Neutrophil (primary cell): ENCODE measurements around the gene KRTAP19-5.
"Not testable (repeated sequence)": the region's sequence is repeated elsewhere in the genome, so short reads cannot be mapped to it uniquely, and the experiment has no call there.

Experiments
- H3K27ac ChIP-seq: fragments of 200-600 bp; sonication (generic); 2 replicates; pipeline ENCODE4 v1.5.1; 2016; ENCODE audit warnings: mild to moderate bottlenecking, moderate library complexity
- H3K27me3 ChIP-seq: fragments of 200-600 bp; sonication (generic); 2 replicates; pipeline ENCODE4 v1.6.0; 2016; ENCODE audit warnings: mild to moderate bottlenecking
- H3K36me3 ChIP-seq: fragments of 200-600 bp; sonication (generic); 2 replicates; pipeline ENCODE4 v1.5.1; 2017
- H3K4me1 ChIP-seq, 2 experiments: fragments of 200-600 bp in 1 of 2; sonication (generic) in 1 of 2; 1 replicate in 1 of 2; 2 replicates in 1 of 2; pipeline versions ENCODE4 v1.5.1 to v1.6.1; 2013 to 2016; ENCODE audit warnings: low read depth in 1 of 2, low read length in 1 of 2, mild to moderate bottlenecking in 1 of 2, moderate library complexity in 1 of 2; ENCODE audit not compliant: control insufficient read depth in 1 of 2, insufficient read depth in 1 of 2
- H3K4me3 ChIP-seq, 2 experiments: fragments of 200-600 bp in 1 of 2; sonication (generic) in 1 of 2; 1 replicate in 1 of 2; 2 replicates in 1 of 2; pipeline ENCODE4 v1.5.1; 2013 to 2016; ENCODE audit warnings: low read depth in 1 of 2, low read length in 1 of 2, mild to moderate bottlenecking in 1 of 2, moderate library complexity in 1 of 2
- H3K9me3 ChIP-seq: fragments of 200-600 bp; sonication (generic); 2 replicates; pipeline ENCODE4 v1.5.1; 2016
- TF ChIP-seq, protein P1 (sequence below): fragments of 200-600 bp; sonication (generic); IDR thresholded peaks from 2 replicates; pipeline ENCODE4 v1.5.1; 2016; ENCODE audit warnings: antibody characterized with exemption

KRTAP19-5 gene

DNA sequence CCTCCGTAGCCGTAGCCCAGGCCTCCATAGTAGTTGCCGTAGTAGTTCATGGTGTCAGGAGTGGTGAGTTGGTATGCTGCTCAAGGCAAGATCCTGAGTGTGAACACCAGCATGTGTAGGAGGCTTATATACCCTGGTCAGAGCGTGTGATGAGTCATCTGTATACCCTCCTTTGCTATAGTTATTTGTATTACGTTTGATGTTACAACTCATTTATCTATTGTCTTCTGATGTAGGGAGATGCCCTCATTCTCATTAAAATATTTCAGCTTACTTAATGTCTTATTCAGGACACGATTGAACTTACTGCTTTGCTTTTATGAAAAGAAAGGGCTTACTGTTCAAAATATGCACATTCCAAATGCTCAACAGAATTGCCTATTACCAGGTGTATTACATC lies at the start of gene KRTAP19-5:
Gene KRTAP19-5, minus strand, starts transcription at position 101 of the 400 bp plus-strand sequence. Its CDS starts 51 bp downstream, at position 50.
- Histone ChIP-seq H3K9me3 (no peaks in the 10 kb centered on the region), H3K4me3 (no peak within 1 kb of the TSS), H3K36me3 (no peaks in the 10 kb centered on the region), H3K27ac (no peak within 1 kb of the TSS), H3K4me1 (no peaks in the 10 kb centered on the region), H3K27me3 (no peaks in the 10 kb centered on the region)
- TF ChIP-seq, protein P1, sequence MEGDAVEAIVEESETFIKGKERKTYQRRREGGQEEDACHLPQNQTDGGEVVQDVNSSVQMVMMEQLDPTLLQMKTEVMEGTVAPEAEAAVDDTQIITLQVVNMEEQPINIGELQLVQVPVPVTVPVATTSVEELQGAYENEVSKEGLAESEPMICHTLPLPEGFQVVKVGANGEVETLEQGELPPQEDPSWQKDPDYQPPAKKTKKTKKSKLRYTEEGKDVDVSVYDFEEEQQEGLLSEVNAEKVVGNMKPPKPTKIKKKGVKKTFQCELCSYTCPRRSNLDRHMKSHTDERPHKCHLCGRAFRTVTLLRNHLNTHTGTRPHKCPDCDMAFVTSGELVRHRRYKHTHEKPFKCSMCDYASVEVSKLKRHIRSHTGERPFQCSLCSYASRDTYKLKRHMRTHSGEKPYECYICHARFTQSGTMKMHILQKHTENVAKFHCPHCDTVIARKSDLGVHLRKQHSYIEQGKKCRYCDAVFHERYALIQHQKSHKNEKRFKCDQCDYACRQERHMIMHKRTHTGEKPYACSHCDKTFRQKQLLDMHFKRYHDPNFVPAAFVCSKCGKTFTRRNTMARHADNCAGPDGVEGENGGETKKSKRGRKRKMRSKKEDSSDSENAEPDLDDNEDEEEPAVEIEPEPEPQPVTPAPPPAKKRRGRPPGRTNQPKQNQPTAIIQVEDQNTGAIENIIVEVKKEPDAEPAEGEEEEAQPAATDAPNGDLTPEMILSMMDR, result no peak

DNA sequence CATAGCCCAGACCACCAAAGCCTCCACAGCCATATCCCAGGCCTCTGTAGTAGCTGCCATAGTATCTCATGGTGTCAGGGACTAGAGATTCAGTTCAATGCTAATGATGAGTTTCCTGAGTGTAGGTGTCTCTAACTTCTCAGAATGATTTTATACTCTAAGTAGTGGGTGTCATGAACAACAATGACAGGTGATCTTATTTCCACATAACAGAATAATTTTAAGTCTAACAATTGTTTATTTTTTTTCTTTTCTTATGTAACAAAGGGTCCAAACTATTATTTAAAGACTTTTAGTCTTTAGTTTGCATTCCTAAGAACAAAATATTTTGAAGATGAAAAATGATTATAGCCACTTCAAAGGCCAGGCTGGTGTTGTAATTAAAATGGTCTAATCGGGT lies 39.8 kb upstream of the KRTAP19-5 start, which contains the start of gene KRTAP19-6:
Gene KRTAP19-6, minus strand, starts transcription at position 101 of the 400 bp plus-strand sequence. Its CDS starts 31 bp downstream, at position 70.
- TF ChIP-seq, protein P1, result no peak
- Histone ChIP-seq H3K4me3 (no peak within 1 kb of the TSS), H3K36me3 (no peaks in the 10 kb centered on the region), H3K27me3 (no peaks in the 10 kb centered on the region), H3K27ac (no peak within 1 kb of the TSS), H3K4me1 (no peaks in the 10 kb centered on the region), H3K9me3 (no peaks in the 10 kb centered on the region)

DNA sequence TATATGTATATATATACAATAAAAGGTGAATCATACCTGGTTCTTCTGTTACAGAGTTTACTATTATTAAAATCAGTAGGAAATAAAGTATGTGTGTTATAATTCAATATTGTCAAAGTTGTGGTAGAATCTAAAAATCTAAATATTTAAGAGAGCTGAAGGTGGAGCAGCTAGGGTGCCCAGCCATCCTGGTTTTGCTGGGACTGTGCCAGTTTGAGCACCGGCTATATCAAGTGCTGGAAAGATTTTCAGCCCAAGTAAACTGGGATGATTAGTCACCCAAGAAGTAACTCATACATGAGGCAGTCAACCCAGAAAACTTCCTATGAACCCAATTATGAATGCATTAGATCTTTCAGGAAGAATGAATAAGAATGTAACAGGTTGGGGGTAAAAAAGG lies 16.9 kb upstream of the KRTAP19-5 start:
- H3K4me1 ChIP-seq, result no peaks in the 10 kb centered on the region
- H3K36me3 ChIP-seq, result no peaks in the 10 kb centered on the region
- H3K9me3 ChIP-seq, result no peaks in the 10 kb centered on the region
- H3K4me3 ChIP-seq, result no peak overlapping the region
- TF ChIP-seq, protein P1, result no peak
- H3K27ac ChIP-seq, result no peak overlapping the region
- H3K27me3 ChIP-seq, result no peaks in the 10 kb centered on the region

DNA sequence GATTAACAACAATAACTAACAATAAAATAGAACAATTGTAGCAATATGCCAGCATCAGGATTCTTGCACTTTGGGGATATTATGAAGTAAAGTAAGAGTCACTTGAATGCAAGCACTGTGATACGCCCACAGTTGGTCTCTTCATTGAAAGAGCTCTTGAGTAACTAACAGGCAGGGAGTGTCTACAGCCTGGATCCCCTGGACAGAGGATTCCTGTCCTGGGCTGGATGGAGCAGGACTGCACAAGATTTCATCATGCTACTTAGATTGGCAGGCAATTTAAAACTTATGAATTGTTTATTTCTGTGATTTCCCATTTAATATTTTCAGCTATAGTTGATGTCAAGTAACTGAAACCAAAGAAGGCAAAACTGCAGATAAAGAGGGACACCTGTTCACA lies 13.7 kb upstream of the KRTAP19-5 start:
- Histone ChIP-seq H3K9me3 (no peaks in the 10 kb centered on the region), H3K4me1 (no peaks in the 10 kb centered on the region), H3K27ac (no peak overlapping the region), H3K27me3 (no peaks in the 10 kb centered on the region), H3K4me3 (no peak overlapping the region), H3K36me3 (no peaks in the 10 kb centered on the region)
- TF ChIP-seq, protein P1, result no peak

DNA sequence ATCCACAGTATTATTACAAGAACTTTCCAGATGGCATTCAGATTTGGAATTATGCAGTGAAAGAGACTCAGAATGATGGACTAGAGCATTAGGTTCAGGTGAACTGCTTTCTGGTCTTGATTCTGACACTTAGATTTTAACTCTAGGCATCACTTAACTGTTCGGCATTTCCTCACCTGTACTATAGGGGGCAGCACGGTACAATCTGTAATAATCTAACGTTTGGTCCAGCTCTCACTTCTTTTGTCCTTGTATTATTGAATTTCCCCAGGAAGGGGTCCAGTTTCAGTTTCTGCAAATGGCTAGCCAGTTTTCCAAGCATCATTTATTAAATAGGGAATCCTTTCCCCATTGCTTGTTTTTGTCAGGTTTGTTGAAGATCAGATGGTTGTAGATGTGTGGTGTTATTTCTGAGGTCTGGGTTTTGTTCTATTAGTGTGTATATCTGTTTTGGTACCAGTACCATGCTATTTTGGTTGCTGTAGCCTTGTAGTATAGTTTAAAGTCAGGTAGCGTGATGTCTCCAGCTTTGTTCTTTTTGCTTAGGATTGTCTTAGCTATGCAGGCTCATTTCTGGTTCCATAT lies 3.8 kb upstream of the KRTAP19-5 start:
- not testable (repeated sequence) for H3K36me3 ChIP-seq, H3K27ac ChIP-seq, H3K9me3 ChIP-seq, H3K4me3 ChIP-seq, H3K27me3 ChIP-seq, H3K4me1 ChIP-seq

DNA sequence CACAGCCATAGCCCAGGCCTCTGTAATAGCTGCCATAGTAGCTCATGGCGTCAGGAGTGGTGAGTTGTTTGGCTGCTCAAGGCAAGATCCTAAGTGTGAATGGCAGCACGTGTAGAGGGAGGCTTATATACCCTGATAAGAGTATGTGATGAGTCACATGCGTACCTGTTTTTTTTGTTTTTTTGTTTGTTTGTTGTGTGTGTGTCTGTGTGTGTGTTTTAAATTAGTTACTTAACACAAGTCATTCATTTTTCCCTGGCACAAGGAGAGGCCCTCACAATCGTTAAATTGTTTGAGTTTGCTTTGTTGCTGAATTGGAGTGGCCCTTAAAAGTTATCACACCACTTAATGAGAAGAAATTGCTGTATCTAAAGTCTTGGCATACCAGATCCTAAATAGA lies 4.9 kb downstream of the KRTAP19-5 start, which contains the start of gene KRTAP19-4:
Gene KRTAP19-4, minus strand, starts transcription at position 101 of the 400 bp plus-strand sequence. Its CDS starts 55 bp downstream, at position 46.
- Histone ChIP-seq H3K27me3 (no peaks in the 10 kb centered on the region), H3K27ac (no peak within 1 kb of the TSS), H3K4me3 (no peak within 1 kb of the TSS), H3K36me3 (no peaks in the 10 kb centered on the region), H3K4me1 (no peaks in the 10 kb centered on the region), H3K9me3 (no peaks in the 10 kb centered on the region)
- TF ChIP-seq, protein P1, result no peak
